ENCODE measurements around the gene PTRH1.

The PTRH1 gene

GRCh38 chr9:127708952-127709587, 6.4 kb downstream of the PTRH1 start:
- no peak for TF ChIP-seq ZFX (IDR thresholded peaks at IDR 0.05; ENCODE audit: borderline replicate concordance)
- TF ChIP-seq CTCF (IDR thresholded peaks at IDR 0.05) = no peak
- H3K27ac ChIP-seq = no peak overlapping the region

DNA sequence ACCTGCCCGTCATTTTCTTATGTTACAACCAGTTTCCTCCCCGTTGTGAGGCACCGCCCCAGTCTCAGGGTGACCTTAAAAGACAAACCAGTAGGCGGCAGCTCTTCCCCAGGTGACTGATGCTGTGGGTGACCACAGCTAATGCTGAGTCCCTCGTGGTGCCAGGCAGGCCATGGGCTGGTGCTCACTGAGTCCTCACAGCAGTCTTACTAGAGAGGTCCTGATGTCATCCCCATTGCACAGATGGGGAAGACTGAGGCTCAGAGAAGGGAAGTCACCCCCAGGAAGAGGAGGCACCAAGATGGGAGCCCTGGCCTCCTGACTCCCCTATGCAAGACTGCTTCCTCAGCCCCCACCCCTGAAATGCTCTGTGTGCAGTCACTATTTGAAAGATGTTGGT, 7.7 kb downstream of the PTRH1 start:
- 0 out of 2 replicates have a peak overlapping the region, but pooled peaks have one; percentile 25 for H3K27ac ChIP-seq
- no peak for TF ChIP-seq ZFX (IDR thresholded peaks at IDR 0.05; ENCODE audit: borderline replicate concordance)
- peak; percentile 35; the same call in 1 of the 2 replicates for TF ChIP-seq CTCF (IDR thresholded peaks at IDR 0.05)

- H3K27ac ChIP-seq = peak within 1 kb of the TSS; percentile 25; the same call in 1 of the 2 replicates
- no peak for TF ChIP-seq ZFX (IDR thresholded peaks at IDR 0.05; ENCODE audit: borderline replicate concordance)
- no peak for TF ChIP-seq CTCF (IDR thresholded peaks at IDR 0.05)
Measured at GRCh38 chr9:127706836-127707241, 8.6 kb downstream of the PTRH1 start, which contains the start of gene CFAP157. TSS of gene CFAP157 (plus strand) at chr9:127706988. CDS start at chr9:127707032, 44 bp downstream.

DNA sequence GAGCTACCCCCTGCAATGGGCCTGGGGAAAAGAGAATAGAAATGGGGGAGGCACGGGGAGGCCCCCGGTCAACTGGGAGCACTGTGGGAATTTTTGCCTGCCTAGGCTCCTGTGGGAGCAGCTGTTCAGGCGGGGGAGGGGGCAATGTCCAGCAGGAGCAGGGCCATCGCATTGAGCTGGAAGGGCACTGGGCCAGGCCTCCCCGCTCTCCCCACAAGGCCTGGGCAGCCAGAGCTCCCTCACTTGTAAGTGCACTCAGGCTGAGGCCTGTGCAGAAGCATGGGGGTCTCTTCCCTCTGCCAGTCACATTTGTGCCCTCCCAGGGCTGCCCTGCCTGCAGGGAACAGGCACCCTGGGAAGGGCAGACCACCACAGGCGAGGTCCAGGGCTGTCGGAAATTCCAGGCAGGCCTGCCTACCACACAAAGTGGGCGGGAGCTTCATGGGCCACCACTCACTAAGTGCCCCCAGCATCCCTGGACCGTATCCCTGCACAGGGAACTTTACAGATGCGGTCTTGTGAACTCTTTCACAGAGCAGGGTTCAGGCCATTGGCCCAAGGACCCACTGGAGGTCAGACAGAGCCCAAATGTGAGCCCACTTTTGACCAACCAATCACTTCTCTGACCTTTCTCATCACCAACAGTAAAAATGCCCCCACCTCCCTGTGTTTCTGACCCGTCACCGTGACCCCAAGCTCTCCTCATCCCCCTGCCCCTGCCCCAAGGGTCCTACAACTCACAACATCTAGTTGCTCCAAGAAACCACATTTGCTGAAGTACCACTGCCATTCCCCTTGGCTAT, 9.7 kb downstream of the PTRH1 start:
- H3K27ac ChIP-seq = no peak overlapping the region
- TF ChIP-seq ZFX (IDR thresholded peaks at IDR 0.05; ENCODE audit: borderline replicate concordance) = no peak
- no peak for TF ChIP-seq CTCF (IDR thresholded peaks at IDR 0.05)

- no peak for TF ChIP-seq ZFX (IDR thresholded peaks at IDR 0.05; ENCODE audit: borderline replicate concordance)
- no peak for TF ChIP-seq CTCF (IDR thresholded peaks at IDR 0.05)
- no peak overlapping the region for H3K27ac ChIP-seq
Measured at GRCh38 chr9:127703289-127703946, 12.0 kb downstream of the PTRH1 start.

GRCh38 chr9:127700594-127701255, 14.7 kb downstream of the PTRH1 start:
- TF ChIP-seq ZFX (IDR thresholded peaks at IDR 0.05; ENCODE audit: borderline replicate concordance) (no peak), CTCF (IDR thresholded peaks at IDR 0.05) (no peak)
- peak overlapping the region; percentile 62; the same call in 1 of the 2 replicates for H3K27ac ChIP-seq
